Measurements from ENCODE around the gene THRB.

GRCh38 chr3:24220859-24221657 lies 273.6 kb downstream of the THRB start:
- TF ChIP-seq CTCF (conservative IDR thresholded peaks at IDR 0.05) (no peak), EZH2 (IDR thresholded peaks at IDR 0.05; ENCODE audit: low read depth) (no peak)
